H1 (cell line): Measurements from ENCODE around the gene SLC52A3. TPM values are rescaled to one million over a fixed set of nuclear protein-coding genes. Genes with fewer than 3 reads are reported as not detected.

Source experiments
- CTCF ChIA-PET: fragments of 300-600 bp; sonication (Branson Sonifier 250); formaldehyde crosslinking; loops from one replicate; lab custom pipeline; 2021; ENCODE audit not compliant: partially characterized antibody; lab: Charles Lee
- POLR2A ChIA-PET: fragments of 300-600 bp; sonication (Branson Sonifier 250); formaldehyde crosslinking; loops from one replicate; lab custom pipeline; 2021; ENCODE audit warnings: inconsistent platforms; ENCODE audit not compliant: partially characterized antibody; lab: Charles Lee
- DNase-seq, 2 experiments: peaks; one replicate each; pipeline versions ENCODE4 v3.0.0 to v3.0.0-alpha.2; 2010 to 2022; ENCODE audit warnings: low spot score in 2 of 2, low read depth in 1 of 2, mixed read lengths in 1 of 2
- FAIRE-seq: peaks from 2 replicates; lab custom pipeline; 2011; peaks lifted over from hg19 to GRCh38; lab: Jason Lieb, UNC
- H2AFZ ChIP-seq: 2 replicates; pipeline ENCODE4 v1.8.1; 2012; ENCODE audit warnings: low read length, inconsistent platforms
- H2AK5ac ChIP-seq: 2 replicates; pipeline ENCODE4 v1.6.1; 2013; ENCODE audit warnings: low read depth, low read length
- H2BK120ac ChIP-seq: replicated peaks from 2 replicates; pipeline ENCODE3; 2013; ENCODE audit warnings: low read depth, low read length, inconsistent platforms
- H2BK12ac ChIP-seq: 2 replicates; pipeline ENCODE4 v1.6.1; 2013; ENCODE audit warnings: low read depth, low read length
- H2BK15ac ChIP-seq: 2 replicates; pipeline ENCODE4 v1.6.1; 2013; ENCODE audit warnings: low read length
- H2BK20ac ChIP-seq: 2 replicates; pipeline ENCODE4 v1.6.1; 2013; ENCODE audit warnings: low read length
- H2BK5ac ChIP-seq: 2 replicates; pipeline ENCODE4 v1.6.1; 2013; ENCODE audit warnings: low read depth, low read length
- H3K14ac ChIP-seq: 2 replicates; pipeline ENCODE4 v1.6.1; 2013; ENCODE audit warnings: inconsistent platforms; ENCODE audit not compliant: insufficient read length
- H3K18ac ChIP-seq: 2 replicates; pipeline ENCODE4 v1.6.1; 2013; ENCODE audit warnings: low read length; ENCODE audit errors: extremely low read depth
- H3K23ac ChIP-seq: 2 replicates; pipeline ENCODE4 v1.6.1; 2013; ENCODE audit warnings: inconsistent platforms; ENCODE audit not compliant: insufficient read length
- H3K23me2 ChIP-seq: 2 replicates; pipeline ENCODE4 v1.6.1; 2013; ENCODE audit warnings: low read depth, low read length
- H3K27ac ChIP-seq: 2 replicates; pipeline ENCODE4 v1.6.1; 2011; ENCODE audit warnings: low read depth, low read length, inconsistent platforms
- H3K27me3 ChIP-seq, 4 experiments: replicated peaks in 1 of 4; 1 replicate in 1 of 4; 2 replicates in 3 of 4; pipeline versions ENCODE4 v1.6.1 to v1.8.1; 2011 to 2013; ENCODE audit warnings: low read length in 3 of 4, mild to moderate bottlenecking in 3 of 4, inconsistent platforms in 2 of 4, mixed read lengths in 2 of 4, moderate library complexity in 1 of 4; ENCODE audit not compliant: control insufficient read depth in 3 of 4, insufficient read depth in 3 of 4; ENCODE audit errors: extremely low read depth in 1 of 4
- H3K36me3 ChIP-seq, 4 experiments: 2 replicates each; pipeline versions ENCODE4 v1.6.1 to v1.8.1; 2011 to 2013; ENCODE audit warnings: mild to moderate bottlenecking in 4 of 4, low read length in 3 of 4, moderate library complexity in 2 of 4, control low read depth in 1 of 4, inconsistent platforms in 1 of 4; ENCODE audit not compliant: insufficient read depth in 4 of 4, control insufficient read depth in 2 of 4
- H3K4ac ChIP-seq: replicated peaks from 2 replicates; pipeline ENCODE3; 2013; ENCODE audit warnings: low read length, low read depth, mixed read lengths, inconsistent platforms; ENCODE audit not compliant: insufficient read length
- H3K4me1 ChIP-seq, 4 experiments: replicated peaks in 1 of 4; 1 replicate in 1 of 4; 2 replicates in 3 of 4; pipeline versions ENCODE4 v1.6.1 to v1.8.1; 2011 to 2013; ENCODE audit warnings: low read length in 3 of 4, inconsistent platforms in 2 of 4, mixed read lengths in 1 of 4; ENCODE audit not compliant: insufficient read depth in 4 of 4, control insufficient read depth in 3 of 4
- H3K4me2 ChIP-seq, 2 experiments: 2 replicates each; pipeline versions ENCODE4 v1.6.1 to v1.8.1; 2011 to 2013; ENCODE audit warnings: low read depth in 2 of 2, low read length in 2 of 2, control low read depth in 1 of 2, inconsistent platforms in 1 of 2, mild to moderate bottlenecking in 1 of 2; ENCODE audit not compliant: insufficient read depth in 1 of 2
- H3K4me3 ChIP-seq, 4 experiments: fragments of 200-600, 300-600 bp in 1 of 4; sonication (generic), shearing (Covaris generic), sonication (Bioruptor Twin) in 1 of 4; 2 replicates each; pipeline versions ENCODE4 v1.5.1 to v1.8.1; 2011 to 2016; ENCODE audit warnings: low read length in 4 of 4, low read depth in 3 of 4, control low read depth in 2 of 4, inconsistent platforms in 2 of 4, mild to moderate bottlenecking in 2 of 4, mixed read lengths in 1 of 4, moderate library complexity in 1 of 4; ENCODE audit not compliant: insufficient read depth in 2 of 4; ENCODE audit errors: extremely low read depth in 1 of 4
- H3K56ac ChIP-seq: replicated peaks from 2 replicates; pipeline ENCODE3; 2013; ENCODE audit warnings: low read depth, mild to moderate bottlenecking, mixed read lengths, low read length, inconsistent platforms; ENCODE audit not compliant: insufficient read length
- H3K79me1 ChIP-seq: 2 replicates; pipeline ENCODE4 v1.6.1; 2013; ENCODE audit warnings: low read depth, low read length, control low read depth
- H3K79me2 ChIP-seq, 2 experiments: 2 replicates each; pipeline versions ENCODE4 v1.6.1 to v1.8.1; 2012 to 2013; ENCODE audit warnings: low read length in 2 of 2, mild to moderate bottlenecking in 2 of 2, inconsistent platforms in 1 of 2; ENCODE audit not compliant: insufficient read depth in 2 of 2, control insufficient read depth in 1 of 2
- H3K9ac ChIP-seq, 4 experiments: replicated peaks in 1 of 4; 1 replicate in 1 of 4; 2 replicates in 3 of 4; pipeline versions ENCODE4 v1.6.1 to v1.8.1; 2011 to 2013; ENCODE audit warnings: low read depth in 3 of 4, low read length in 3 of 4, control low read depth in 2 of 4, mild to moderate bottlenecking in 2 of 4, moderate library complexity in 2 of 4, inconsistent platforms in 1 of 4; ENCODE audit errors: extremely low read depth in 1 of 4
- H3K9me3 ChIP-seq, 2 experiments: 2 replicates each; pipeline versions ENCODE4 v1.6.1 to v1.8.1; 2012 to 2013; ENCODE audit warnings: mild to moderate bottlenecking in 2 of 2, moderate library complexity in 2 of 2, control low read depth in 1 of 2, inconsistent platforms in 1 of 2, low read depth in 1 of 2, low read length in 1 of 2, mixed read lengths in 1 of 2; ENCODE audit not compliant: insufficient read depth in 2 of 2
- H4K20me1 ChIP-seq, 2 experiments: replicated peaks in 1 of 2; 2 replicates each; pipeline versions ENCODE3 to v1.8.1; 2011 to 2013; ENCODE audit warnings: inconsistent platforms in 2 of 2, low read length in 2 of 2, mild to moderate bottlenecking in 1 of 2; ENCODE audit not compliant: insufficient read depth in 2 of 2, control insufficient read depth in 1 of 2
- H4K5ac ChIP-seq: 2 replicates; pipeline ENCODE4 v1.6.1; 2013; ENCODE audit warnings: low read length, low read depth, mixed read lengths, inconsistent platforms; ENCODE audit not compliant: insufficient read length
- H4K8ac ChIP-seq: 2 replicates; pipeline ENCODE4 v1.8.0; 2013; ENCODE audit warnings: mild to moderate bottlenecking, moderate library complexity, low read length, inconsistent platforms; ENCODE audit not compliant: insufficient read depth; ENCODE audit errors: extremely low read depth
- H4K91ac ChIP-seq: replicated peaks from 2 replicates; pipeline ENCODE3; 2013; ENCODE audit warnings: low read length, mixed read lengths, inconsistent platforms; ENCODE audit not compliant: insufficient read length
- ASH2L ChIP-seq: fragments of 200-600, 300-600 bp; sonication (generic); IDR thresholded peaks from one replicate; pipeline ENCODE4 v1.7.1; 2017; ENCODE audit warnings: low read length
- EZH2 ChIP-seq: fragments of 200-600 bp; sonication (generic); IDR thresholded peaks from 2 replicates; pipeline ENCODE4 v1.7.1; 2012; ENCODE audit warnings: low read depth, mild to moderate bottlenecking, moderate library complexity, low read length, inconsistent platforms; ENCODE audit not compliant: severe bottlenecking
- TBP ChIP-seq: IDR thresholded peaks from 2 replicates; pipeline ENCODE4 v1.6.1; 2011; ENCODE audit warnings: low read depth, low read length, improper control_type of control experiment
- WGBS, 2 experiments: shearing (Covaris generic) in 1 of 2; methylation state at CpG; one replicate each; pipeline versions ENCODE4 v1.1.6 to v1.1.7; 2013 to 2015; ENCODE audit warnings: low lambda C conversion rate in 2 of 2, mixed read lengths in 2 of 2, inconsistent platforms in 1 of 2, low coverage in 1 of 2, missing lambda C conversion rate in 1 of 2; ENCODE audit not compliant: insufficient replicate concordance in 2 of 2, insufficient coverage in 1 of 2, insufficient read length in 1 of 2; ENCODE audit errors: extremely low coverage in 1 of 2, missing lambda C conversion rate in 1 of 2; 5-methylcytosine and 5-hydroxymethylcytosine counted together
- polyA plus RNA-seq, 7 experiments: library from polyadenylated mRNA; depleted of rRNA in 3 of 7; stranded (reverse) in 5 of 7; unstranded in 2 of 7; fragments of >200 nt in 5 of 7; fragments of 200-250 nt in 2 of 7; gene quantifications; 1 replicate in 5 of 7; 2 replicates in 1 of 7; 4 replicates in 1 of 7; pipeline versions ENCODE4 v1.2.1 to v1.2.3, GENCODE V29; 2011 to 2013; ENCODE audit warnings: missing spikeins in 2 of 7, mixed read lengths in 2 of 7
- total RNA-seq: library from RNA; stranded (reverse); fragmentation: NEBNext Ultra II Directional; extraction: Animal tissue kit (Norgen Biotek cat#: 25700); gene quantifications from 2 replicates; pipeline ENCODE4 v1.2.1, GENCODE V29; 2021

SLC52A3 gene
- total and polyA plus RNA-seq, 2 of the 8 experiments (the other 6 are each of a cell fraction or from before 2014, with no cell fraction given): 2.3 to 4.2 TPM

DNA sequence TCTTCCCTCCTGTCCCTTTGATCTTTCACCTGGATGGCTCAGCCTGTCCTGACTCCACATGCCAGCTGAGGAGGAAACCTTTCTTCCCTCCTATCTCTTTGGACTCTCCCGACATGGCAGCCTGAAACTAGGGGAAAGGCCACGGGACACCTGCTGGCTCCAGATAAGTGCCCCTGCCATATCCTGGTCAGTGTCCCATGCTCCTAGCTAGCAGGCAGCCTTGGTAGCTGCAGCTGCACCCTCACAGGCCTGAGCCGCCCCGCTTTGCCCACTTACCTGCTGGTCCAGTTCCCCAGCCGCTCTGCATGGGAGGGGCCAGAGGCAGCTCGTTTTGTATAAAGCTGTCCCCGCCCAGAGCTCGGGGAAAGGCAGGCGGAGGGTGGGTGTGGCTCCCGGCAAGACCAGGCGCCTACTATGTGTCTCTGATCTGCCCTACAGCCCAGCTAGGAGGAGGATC lies 7.4 kb upstream of the SLC52A3 start:
- Histone ChIP-seq H2BK15ac (peak overlapping the region; percentile 55; the same call in 1 of the 2 replicates), H4K8ac (peak overlapping the region; percentile 45; the same call in 1 of the 2 replicates), H3K79me1 (no peaks in the 10 kb centered on the region), H2BK12ac (peak overlapping the region; percentile 80; the same call in 1 of the 2 replicates), H3K18ac (peak overlapping the region; percentile 68; the same call in 1 of the 2 replicates), H3K23ac (no peak overlapping the region), H4K91ac (peak overlapping the region; percentile 45), H3K4me3 (peak overlapping the region in 1 of 4 experiments; percentile 37; a peak in 5 of 8 replicates), H3K14ac (peak overlapping the region; percentile 54), H3K4ac (no peak overlapping the region), H2AK5ac (no peak overlapping the region), H4K20me1 (no peaks in the 10 kb centered on the region), H3K79me2 (no peaks in the 10 kb centered on the region), H2BK120ac (no peak overlapping the region), H3K4me1 (peaks cover 3 to 13% (median 11%) of the 10 kb centered on the region in 4 experiments; a peak in 5 of 7 replicates), H3K4me2 (peak overlapping the region; percentile 60 to 61), H3K23me2 (0 out of 2 replicates have a peak, but pooled peaks cover 3% of the 10 kb centered on the region), H3K56ac (no peak overlapping the region), H3K27ac (no peak overlapping the region)
- FAIRE-seq (no peak), DNase-seq (peak; percentile 31 to 81)
- CTCF ChIA-PET: interaction anchor here (0.6 to 1.7 kb wide), 7 partner anchors 10 to 212 kb away, joined by 3 to 7 read pairs (median 4); no protein-coding TSS in a partner anchor
- TF ChIP-seq EZH2 (no peak), ASH2L (peak; percentile 33), TBP (peak; percentile 26; the same call in 1 of the 2 replicates)
- TF ChIP-seq, all 59 proteins: peak for 2
- no peak overlapping the region for H4K5ac ChIP-seq
- POLR2A ChIA-PET: interaction anchor here (0.7 to 1.1 kb wide), 2 partner anchors 62 to 233 kb away, joined by 3 to 4 read pairs; partner anchors contain the start of gene CSNK2A1
- H2BK5ac ChIP-seq: peak overlapping the region; percentile 71
- H3K9ac ChIP-seq: no peak overlapping the region
- H2BK20ac ChIP-seq: peak overlapping the region; percentile 86; the same call in 1 of the 2 replicates
- H2AFZ ChIP-seq: peak overlapping the region; percentile 54; the same call in 1 of the 2 replicates
- H3K36me3 ChIP-seq: no peaks in the 10 kb centered on the region
- 29% methylated on average over 10 of the region's 11 CpGs; no CpG with 5 or more reads in 1 of the 2 experiments for WGBS, 2 experiments
- no peaks in the 10 kb centered on the region for H3K27me3 ChIP-seq
- no peaks in the 10 kb centered on the region for H3K9me3 ChIP-seq
